Central memory CD8-positive, alpha-beta T cell (primary cell): Measurements from ENCODE around the gene GAS6.

ENCODE experiments used
- ATAC-seq: fragments of 150-1000 bp; cut with Tn5 transposase; replicated peaks from 2 replicates; pipeline ENCODE4 v1.10.0; 2022; ENCODE audit warnings: mild to moderate bottlenecking, moderate FRiP score, moderate number of reproducible peaks; ENCODE audit not compliant: poor library complexity, severe bottlenecking; ENCODE audit errors: extremely low read depth
- DNase-seq, 2 donors: peaks; one replicate each; pipeline ENCODE4 v3.0.0; 2021; ENCODE audit warnings: low spot score in 2 of 2
- H3K27ac Mint-ChIP-seq: one replicate; pipeline ENCODE4 v1.8.0; 2022; ENCODE audit warnings: low read depth, mild to moderate bottlenecking, moderate library complexity, mixed read lengths
- H3K27me3 Mint-ChIP-seq: one replicate; pipeline ENCODE4 v1.8.0; 2022; ENCODE audit warnings: mixed read lengths
- H3K36me3 Mint-ChIP-seq: one replicate; pipeline ENCODE4 v1.8.0; 2022; ENCODE audit warnings: mild to moderate bottlenecking, moderate library complexity, mixed read lengths; ENCODE audit not compliant: insufficient read depth
- H3K4me1 Mint-ChIP-seq: one replicate; pipeline ENCODE4 v1.8.0; 2022; ENCODE audit warnings: mixed read lengths
- H3K4me3 Mint-ChIP-seq: one replicate; pipeline ENCODE4 v1.8.0; 2022; ENCODE audit warnings: mild to moderate bottlenecking, moderate library complexity, mixed read lengths
- H3K9me3 Mint-ChIP-seq: one replicate; pipeline ENCODE4 v1.8.0; 2022; ENCODE audit warnings: mixed read lengths

The GAS6 gene

DNA sequence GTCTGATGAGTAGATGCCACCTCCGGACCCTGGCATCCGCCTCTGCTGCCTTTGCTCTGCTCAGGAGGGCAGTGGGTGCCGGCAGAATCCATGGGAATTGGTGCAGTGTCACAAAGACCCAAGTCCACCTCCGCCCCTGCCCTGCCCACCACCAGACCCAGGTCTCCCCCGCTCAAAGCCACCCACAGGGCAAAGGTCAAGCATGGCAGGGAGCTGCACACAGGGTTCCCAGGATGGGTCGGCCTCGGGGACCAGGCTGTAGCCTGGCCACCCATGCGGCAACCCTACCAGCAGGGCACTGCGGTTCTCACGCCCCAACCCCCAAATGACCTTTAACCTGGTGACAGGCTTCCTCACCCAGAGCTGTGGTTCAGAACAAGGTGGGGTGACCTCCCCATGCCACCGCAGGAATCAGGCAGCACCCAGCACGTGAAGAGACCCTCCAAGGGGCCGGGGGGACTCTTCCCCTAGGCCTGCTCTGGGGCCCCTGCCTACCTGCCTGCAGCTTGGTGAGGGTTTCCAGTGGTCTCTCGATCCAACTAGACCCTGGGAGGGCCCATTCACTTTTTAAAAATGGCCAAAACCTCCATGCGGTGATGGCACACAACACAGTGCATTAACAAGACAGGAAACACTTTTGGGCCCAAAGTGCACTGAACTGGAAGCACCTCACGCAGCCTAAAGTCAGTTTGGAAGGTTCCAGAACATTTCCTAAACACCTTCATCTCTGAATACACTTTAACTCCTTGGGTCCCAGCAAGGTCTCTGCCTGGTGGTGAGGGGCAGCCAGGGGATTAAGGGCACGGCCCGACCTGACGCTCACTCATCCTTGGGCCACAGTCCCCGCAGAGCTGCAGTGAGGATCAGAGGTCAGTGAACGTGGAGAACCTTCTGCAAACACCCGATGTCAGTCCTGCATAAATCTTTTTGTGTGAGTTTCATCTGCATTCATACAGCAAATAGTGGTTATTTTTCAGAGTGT lies 11.0 kb downstream of the GAS6 start:
- no peaks in the 10 kb centered on the region for H3K9me3 Mint-ChIP-seq
- H3K4me1 Mint-ChIP-seq, result peaks cover 7% of the 10 kb centered on the region

GRCh38 chr13:113851826-113852535 lies 11.9 kb downstream of the GAS6 start:
- Mint-ChIP-seq H3K36me3 (no peaks in the 10 kb centered on the region), H3K27ac (no peak overlapping the region), H3K4me1 (peaks cover 7% of the 10 kb centered on the region), H3K4me3 (no peak overlapping the region), H3K9me3 (no peaks in the 10 kb centered on the region), H3K27me3 (no peaks in the 10 kb centered on the region)
- no peak for DNase-seq
- no peak for ATAC-seq

More for the DNA sequence above, 11.0 kb downstream of the GAS6 start:
- Mint-ChIP-seq H3K4me3 (no peak overlapping the region), H3K36me3 (no peaks in the 10 kb centered on the region), H3K27ac (no peak overlapping the region), H3K27me3 (no peaks in the 10 kb centered on the region)
- DNase-seq, result no peak
- no peak for ATAC-seq

DNA sequence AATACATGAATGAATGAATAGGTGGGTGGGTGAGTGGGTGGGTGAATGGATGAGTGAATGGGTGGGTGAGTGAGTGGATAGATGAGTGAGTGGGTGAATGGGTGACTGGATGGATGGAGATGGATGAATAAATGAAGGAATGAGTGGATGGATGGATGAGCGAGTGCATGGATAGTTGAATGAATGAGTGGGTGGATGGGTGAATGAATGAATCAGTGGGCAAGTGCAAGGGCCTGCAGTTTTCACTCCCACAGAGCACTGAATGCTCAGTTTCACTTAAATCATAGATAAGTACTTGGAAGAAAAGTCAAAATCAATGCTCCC lies 12.4 kb downstream of the GAS6 start:
- DNase-seq, result no peak
- H3K27ac Mint-ChIP-seq, result no peak overlapping the region
- no peak for ATAC-seq

DNA sequence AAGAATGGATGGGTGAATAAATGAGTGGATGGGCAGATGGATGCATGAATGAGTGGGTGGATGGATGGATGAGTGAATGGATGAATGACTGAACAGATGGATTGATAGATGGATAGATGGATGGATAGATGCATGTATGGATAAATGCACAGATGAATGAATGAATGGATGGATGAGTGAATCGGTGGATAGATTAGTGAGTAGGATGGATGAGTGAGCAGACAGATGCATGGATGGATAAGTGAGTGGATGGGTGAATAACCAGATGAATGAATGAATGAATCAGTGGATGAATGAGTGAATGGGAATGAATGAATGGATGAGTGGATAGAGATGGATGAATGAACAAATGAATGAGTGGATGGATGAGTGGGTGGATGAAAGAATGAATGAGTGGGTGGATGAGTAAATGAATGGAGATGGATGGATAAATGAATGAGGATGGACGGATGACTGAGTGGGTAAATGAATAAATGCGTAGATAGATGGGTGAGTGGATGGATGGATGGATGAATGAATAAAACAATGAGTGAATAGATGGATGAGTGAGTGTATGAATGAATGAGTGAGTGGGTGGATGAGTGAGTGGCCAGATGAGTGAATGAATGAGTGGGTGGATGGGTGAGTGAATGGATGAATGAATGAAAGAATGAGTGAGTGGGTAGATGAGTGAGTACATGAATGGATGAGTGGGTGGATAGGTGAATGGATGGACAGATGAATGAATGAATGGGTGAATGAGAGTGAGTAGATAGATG lies 13.0 kb downstream of the GAS6 start:
- Mint-ChIP-seq H3K4me1 (peaks cover 7% of the 10 kb centered on the region), H3K36me3 (no peaks in the 10 kb centered on the region), H3K27ac (no peak overlapping the region), H3K4me3 (no peak overlapping the region), H3K27me3 (no peaks in the 10 kb centered on the region), H3K9me3 (no peaks in the 10 kb centered on the region)
- DNase-seq, result no peak
- no peak for ATAC-seq

More for the DNA sequence above, 12.4 kb downstream of the GAS6 start:
- H3K4me3 Mint-ChIP-seq, result no peak overlapping the region
- peaks cover 7% of the 10 kb centered on the region for H3K4me1 Mint-ChIP-seq
- H3K9me3 Mint-ChIP-seq, result no peaks in the 10 kb centered on the region
- no peaks in the 10 kb centered on the region for H3K36me3 Mint-ChIP-seq
- no peaks in the 10 kb centered on the region for H3K27me3 Mint-ChIP-seq

- Mint-ChIP-seq H3K27me3 (no peaks in the 10 kb centered on the region), H3K4me3 (no peak overlapping the region)
Measured at GRCh38 chr13:113849981-113850721, 13.7 kb downstream of the GAS6 start.

DNA sequence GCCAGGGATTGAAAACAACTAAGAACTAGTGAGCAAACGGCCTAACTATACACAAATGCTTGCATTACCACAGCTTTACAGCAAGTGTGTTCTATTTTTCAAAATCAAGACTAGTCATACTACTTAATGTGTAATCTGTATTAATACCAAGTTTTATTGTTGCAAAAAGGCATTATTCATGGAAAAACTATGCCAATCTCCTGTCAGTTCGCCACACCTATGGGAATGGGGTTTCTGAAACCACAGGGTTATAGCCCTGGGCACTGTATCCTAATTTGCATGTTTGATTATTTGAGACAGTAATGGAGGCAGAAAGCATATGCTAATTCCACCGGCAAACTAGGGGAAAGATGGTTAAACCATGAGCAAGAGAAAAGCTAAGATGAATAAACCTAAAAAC lies 14.3 kb downstream of the GAS6 start:
- DNase-seq (no peak), ATAC-seq (no peak)
- no peak overlapping the region for H3K27ac Mint-ChIP-seq
- no peaks in the 10 kb centered on the region for H3K36me3 Mint-ChIP-seq
- peaks cover 13% of the 10 kb centered on the region for H3K4me1 Mint-ChIP-seq
- H3K4me3 Mint-ChIP-seq, result no peak overlapping the region
- H3K27me3 Mint-ChIP-seq, result no peaks in the 10 kb centered on the region
- H3K9me3 Mint-ChIP-seq, result no peaks in the 10 kb centered on the region

More at GRCh38 chr13:113849981-113850721, 13.7 kb downstream of the GAS6 start:
- ATAC-seq (no peak), DNase-seq (no peak)
- H3K27ac Mint-ChIP-seq, result no peak overlapping the region
- peaks cover 13% of the 10 kb centered on the region for H3K4me1 Mint-ChIP-seq
- H3K36me3 Mint-ChIP-seq, result no peaks in the 10 kb centered on the region
- H3K9me3 Mint-ChIP-seq, result no peaks in the 10 kb centered on the region

- Mint-ChIP-seq H3K4me1 (peaks cover 16% of the 10 kb centered on the region), H3K27ac (no peak overlapping the region), H3K9me3 (no peaks in the 10 kb centered on the region), H3K4me3 (no peak overlapping the region), H3K27me3 (no peaks in the 10 kb centered on the region), H3K36me3 (no peaks in the 10 kb centered on the region)
- DNase-seq (no peak), ATAC-seq (no peak)
Measured at GRCh38 chr13:113848431-113849260, 15.2 kb downstream of the GAS6 start.

- DNase-seq (no peak), ATAC-seq (no peak)
- H3K4me1 Mint-ChIP-seq, result peaks cover 16% of the 10 kb centered on the region
- no peaks in the 10 kb centered on the region for H3K9me3 Mint-ChIP-seq
- no peak overlapping the region for H3K27ac Mint-ChIP-seq
- H3K36me3 Mint-ChIP-seq, result no peaks in the 10 kb centered on the region
- no peaks in the 10 kb centered on the region for H3K27me3 Mint-ChIP-seq
- no peak overlapping the region for H3K4me3 Mint-ChIP-seq
Measured at GRCh38 chr13:113848020-113848419, 15.9 kb downstream of the GAS6 start.

DNA sequence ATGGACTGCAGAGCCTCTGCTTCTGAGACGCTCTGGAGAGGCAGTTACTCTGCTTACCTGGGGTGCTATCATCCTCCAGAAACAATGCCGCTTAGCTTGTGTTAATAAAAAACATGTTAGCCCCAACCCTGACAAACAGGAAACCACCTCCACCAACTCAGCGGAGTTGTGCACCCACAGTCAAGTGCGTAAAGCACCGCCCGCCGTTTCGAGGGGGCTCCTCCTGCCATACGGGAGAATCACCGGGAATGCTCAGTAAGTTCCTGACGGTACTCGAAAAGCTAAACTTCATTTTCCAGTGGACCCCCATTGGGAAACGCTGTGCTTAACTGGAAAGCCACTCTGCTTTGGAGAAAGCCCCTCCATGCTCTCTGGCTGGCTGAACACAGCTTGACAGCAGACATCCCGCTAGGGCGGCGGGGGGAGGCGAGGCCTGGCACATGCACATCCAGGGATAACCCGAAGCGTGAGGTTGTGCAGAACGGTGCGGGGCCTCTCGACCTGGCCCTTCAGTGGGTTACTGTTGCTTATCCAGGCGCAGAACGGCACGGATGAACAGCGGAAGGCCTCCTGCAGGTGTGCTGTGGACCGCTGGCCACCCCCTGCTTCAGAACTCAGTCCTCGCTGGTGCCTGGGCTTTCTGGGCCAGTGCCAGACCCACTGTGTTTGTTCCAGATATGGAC lies 17.1 kb downstream of the GAS6 start:
- H3K4me3 Mint-ChIP-seq, result peak overlapping the region; percentile 60

GRCh38 chr13:113845723-113846635 lies 17.9 kb downstream of the GAS6 start:
- Mint-ChIP-seq H3K36me3 (no peaks in the 10 kb centered on the region), H3K4me1 (peaks cover 29% of the 10 kb centered on the region), H3K27ac (no peak overlapping the region), H3K27me3 (no peaks in the 10 kb centered on the region), H3K4me3 (peak overlapping the region; percentile 60), H3K9me3 (no peaks in the 10 kb centered on the region)
- no peak for ATAC-seq
- DNase-seq, result no peak

More for the DNA sequence above, 17.1 kb downstream of the GAS6 start:
- peaks cover 21% of the 10 kb centered on the region for H3K4me1 Mint-ChIP-seq
- H3K27me3 Mint-ChIP-seq, result no peaks in the 10 kb centered on the region
- no peak overlapping the region for H3K27ac Mint-ChIP-seq
- no peaks in the 10 kb centered on the region for H3K36me3 Mint-ChIP-seq
- peak; percentile 94 for ATAC-seq
- H3K9me3 Mint-ChIP-seq, result no peaks in the 10 kb centered on the region
- DNase-seq, result peak in 1 of 2 donors; percentile 39
